K562 (cell line): ENCODE measurements around the gene MKLN1. TPM values are rescaled to one million over a fixed set of nuclear protein-coding genes. Genes with fewer than 3 reads are reported as not detected.

Experiments used
- ATAC-seq: fragments of 200-7000 bp; cut with Tn5 transposase; 3 replicates; pipeline ENCODE4 v1.9.1; 2020; ENCODE audit warnings: moderate library complexity
- BruUV-seq: library from RNA; stranded (reverse); fragments of 400-500 nt; replicated peaks from 2 replicates; lab custom pipeline; 2021; lab: Mats Ljungman, UMichigan
- CTCF ChIA-PET: fragments of 300-600 bp; formaldehyde crosslinking; extraction: SDS; loops from one replicate; lab custom pipeline; 2021; ENCODE audit warnings: low intra/inter-chr PET ratio; lab: Yijun Ruan, JAX
- POLR2A ChIA-PET: fragments of 300-600, 350-650 bp; sonication (Branson Sonifier 250); formaldehyde crosslinking; extraction: SDS; loops from one replicate; lab custom pipeline; 2021; ENCODE audit warnings: antibody characterized with exemption, inconsistent platforms; lab: Yijun Ruan, JAX
- DNase-seq, 4 experiments: peaks; one replicate each; pipeline versions ENCODE4 v3.0.0 to v3.0.0-alpha.2; 2011 to 2018; ENCODE audit warnings: low spot score in 3 of 4, mixed read lengths in 3 of 4; ENCODE audit errors: extremely low read depth in 1 of 4
- FAIRE-seq: peaks from 2 replicates; lab custom pipeline; 2011; peaks lifted over from hg19 to GRCh38; lab: Jason Lieb, UNC
- H2AFZ ChIP-seq: 2 replicates; pipeline ENCODE4 v1.6.0; 2011; ENCODE audit warnings: low read depth, low read length, control low read depth, inconsistent platforms
- H3K27ac ChIP-seq: fragments of 200-600 bp; 3 replicates; pipeline ENCODE4 v1.8.0; 2011; ENCODE audit warnings: low read depth, mild to moderate bottlenecking, control low read depth, inconsistent platforms, low read length, moderate library complexity, mixed read lengths; ENCODE audit errors: extremely low read depth
- H3K27me3 ChIP-seq, 2 experiments: fragments of 300-600 bp in 1 of 2; 2 replicates in 1 of 2; 3 replicates in 1 of 2; pipeline versions ENCODE4 v1.6.0 to v1.8.0; 2011; ENCODE audit warnings: inconsistent platforms in 2 of 2, low read length in 2 of 2, mild to moderate bottlenecking in 1 of 2, mixed read lengths in 1 of 2, moderate library complexity in 1 of 2; ENCODE audit not compliant: control insufficient read depth in 2 of 2, insufficient read depth in 2 of 2
- H3K36me3 ChIP-seq: fragments of 300-600 bp; 3 replicates; pipeline ENCODE4 v1.8.0; 2011; ENCODE audit warnings: mild to moderate bottlenecking, low read length, inconsistent platforms; ENCODE audit not compliant: control insufficient read depth, insufficient read depth
- H3K4me1 ChIP-seq, 2 experiments: fragments of 200-600 bp in 1 of 2; replicated peaks in 1 of 2; 2 replicates in 1 of 2; 3 replicates in 1 of 2; pipeline versions ENCODE4 v1.5.1 to v1.8.0; 2011; ENCODE audit warnings: inconsistent platforms in 2 of 2, low read length in 2 of 2, mild to moderate bottlenecking in 1 of 2, mixed read lengths in 1 of 2, moderate library complexity in 1 of 2; ENCODE audit not compliant: control insufficient read depth in 2 of 2, insufficient read depth in 2 of 2
- H3K4me2 ChIP-seq: 2 replicates; pipeline ENCODE4 v1.6.1; 2011; ENCODE audit warnings: low read length, control low read depth, inconsistent platforms, mixed read lengths; ENCODE audit not compliant: insufficient read depth
- H3K4me3 ChIP-seq: fragments of 200-600 bp; sonication (generic), shearing (Covaris generic); 2 replicates; pipeline ENCODE4 v1.5.1; 2016; ENCODE audit warnings: control low read depth, inconsistent platforms
- H3K79me2 ChIP-seq: fragments of 200-600 bp; 3 replicates; pipeline ENCODE4 v1.8.0; 2011; ENCODE audit warnings: low read length, inconsistent platforms; ENCODE audit not compliant: control insufficient read depth, insufficient read depth
- H3K9ac ChIP-seq, 2 experiments: 2 replicates each; pipeline versions ENCODE4 v1.6.0 to v1.6.1; 2011; ENCODE audit warnings: low read depth in 2 of 2, low read length in 2 of 2, control low read depth in 1 of 2, inconsistent platforms in 1 of 2, mild to moderate bottlenecking in 1 of 2, mixed read lengths in 1 of 2; ENCODE audit not compliant: insufficient read depth in 1 of 2
- H3K9me1 ChIP-seq: one replicate; pipeline ENCODE4 v1.6.0; 2011; ENCODE audit warnings: inconsistent platforms, mild to moderate bottlenecking, low read length, moderate library complexity; ENCODE audit not compliant: control insufficient read depth, insufficient read depth
- H3K9me3 ChIP-seq: replicated peaks from 2 replicates; pipeline ENCODE4 v1.5.1; 2011; ENCODE audit warnings: low read depth, low read length, inconsistent platforms; ENCODE audit not compliant: control insufficient read depth, insufficient read depth
- H4K20me1 ChIP-seq: replicated peaks from 2 replicates; pipeline ENCODE4 v1.6.1; 2011; ENCODE audit warnings: low read length, inconsistent platforms, mixed read lengths; ENCODE audit not compliant: control insufficient read depth, insufficient read depth
- FIP1L1 ChIP-seq: fragments of 200-400 bp; formaldehyde crosslinking; IDR thresholded peaks from 2 replicates; pipeline ENCODE4 v1.6.1; 2018; ENCODE audit warnings: mild to moderate bottlenecking, low read depth, low read length; ENCODE audit not compliant: poor library complexity, severe bottlenecking
- GABPB1 ChIP-seq: sonication (generic); formaldehyde crosslinking; IDR thresholded peaks from 2 replicates; pipeline ENCODE4 v1.8.0; 2022; ENCODE audit warnings: mild to moderate bottlenecking, missing genetic modification reagents
- HDAC6 ChIP-seq: IDR thresholded peaks from 2 replicates; pipeline ENCODE4 v1.6.1; 2012; ENCODE audit warnings: low read depth, mild to moderate bottlenecking, control low read depth, inconsistent platforms, low read length, moderate library complexity
- HNRNPUL1 ChIP-seq: fragments of 200-400 bp; formaldehyde crosslinking; IDR thresholded peaks from 2 replicates; pipeline ENCODE4 v1.6.1; 2017; ENCODE audit warnings: low read length
- NR1H2 ChIP-seq: sonication (generic); formaldehyde crosslinking; IDR thresholded peaks from 2 replicates; pipeline ENCODE4 v1.4.0; 2020; ENCODE audit warnings: mild to moderate bottlenecking, missing genetic modification reagents
- PYGO2 ChIP-seq: fragments of 450-650 bp; IDR thresholded peaks from 2 replicates; pipeline ENCODE4 v1.6.1; 2016; ENCODE audit warnings: mild to moderate bottlenecking, missing genetic modification characterization, moderate library complexity, missing compliant biosample characterization
- SNRNP70 ChIP-seq: fragments of 200-400 bp; formaldehyde crosslinking; optimal IDR thresholded peaks from 2 replicates; pipeline ENCODE3; 2017; ENCODE audit warnings: low read depth, low read length
- SOX6 ChIP-seq: fragments of 450-650 bp; IDR thresholded peaks from 2 replicates; pipeline ENCODE4 v1.6.1; 2014; ENCODE audit warnings: mild to moderate bottlenecking
- SREBF2 ChIP-seq: sonication (generic); formaldehyde crosslinking; IDR thresholded peaks from 2 replicates; pipeline ENCODE4 v1.4.0; 2020; ENCODE audit warnings: mild to moderate bottlenecking, missing genetic modification reagents
- TCF15 ChIP-seq: fragments of 250-450 bp; sonication (Bioruptor Pico); IDR thresholded peaks from 2 replicates; pipeline ENCODE4 v1.8.0; 2022; ENCODE audit warnings: moderate library complexity, mild to moderate bottlenecking, inconsistent platforms
- TSC22D4 ChIP-seq: fragments of 450-650 bp; IDR thresholded peaks from 2 replicates; pipeline ENCODE4 v1.6.1; 2016; ENCODE audit warnings: missing genetic modification characterization, missing biosample characterization, control low read depth
- U2AF1 ChIP-seq: fragments of 200-400 bp; formaldehyde crosslinking; optimal IDR thresholded peaks from 2 replicates; pipeline ENCODE3; 2017; ENCODE audit warnings: mild to moderate bottlenecking, low read depth, low read length, moderate library complexity
- ZBTB17 ChIP-seq: fragments of 450-650 bp; formaldehyde crosslinking; IDR thresholded peaks from 2 replicates; pipeline ENCODE4 v1.4.0; 2020; ENCODE audit warnings: mild to moderate bottlenecking
- ZNF133 ChIP-seq: fragments of 250-450 bp; sonication (Bioruptor Pico); IDR thresholded peaks from 2 replicates; pipeline ENCODE4 v1.4.0; 2020; ENCODE audit warnings: mild to moderate bottlenecking
- ZNF143 ChIP-seq: sonication (generic); formaldehyde crosslinking; IDR thresholded peaks from 2 replicates; pipeline ENCODE4 v1.9.0; 2022; ENCODE audit warnings: mild to moderate bottlenecking, missing genetic modification reagents
- WGBS: fragments of 100-300 bp; shearing (Covaris generic); methylation state at CpG from one replicate; pipeline ENCODE4 v1.1.6; 2016; ENCODE audit warnings: low coverage, mixed read lengths; ENCODE audit not compliant: insufficient coverage; ENCODE audit errors: missing lambda C conversion rate; 5-methylcytosine and 5-hydroxymethylcytosine counted together
- in situ Hi-C: fragments of 300-500 bp; cut with MboI; formaldehyde crosslinking; loops from 4 replicates; pipeline ENCODE4 v1.15.0; 2018; ENCODE audit warnings: inconsistent platforms, mixed read lengths
- intact Hi-C: fragments of 100-400 bp; cut with micrococcal nuclease; formaldehyde crosslinking; loops from 2 replicates; pipeline ENCODE4 v1.14.2; 2022
- polyA plus RNA-seq, 8 experiments: library from polyadenylated mRNA; depleted of rRNA in 4 of 8; stranded (reverse) in 5 of 8; unstranded in 3 of 8; fragments of >200 nt; fragmentation: Nextera tagmentation in 2 of 8; fragmentation: Illumina TruSeq in 1 of 8; extraction: Ambion mirVana in 2 of 8; extraction: Trizol in 1 of 8; gene quantifications; 2 replicates each; pipeline versions ENCODE4 v1.2.1 to v1.2.3, GENCODE V29; 2011 to 2014; ENCODE audit warnings: inconsistent platforms in 1 of 8, missing spikeins in 1 of 8
- total RNA-seq, 7 experiments: library from RNA; depleted of rRNA in 6 of 7; stranded (reverse); fragments of >200 nt in 6 of 7; fragmentation: Illumina TruSeq in 2 of 7; extraction: Trizol in 2 of 7; gene quantifications; 2 replicates each; pipeline versions ENCODE4 v1.2.1 to v1.2.3, GENCODE V29; 2011 to 2021; ENCODE audit warnings: low replicate concordance in 1 of 7
- TF ChIP-seq, protein P1 (sequence below): fragments of 450-650 bp; IDR thresholded peaks from 2 replicates; pipeline ENCODE4 v1.6.1; 2016; ENCODE audit warnings: borderline replicate concordance

Gene MKLN1
- total and polyA plus RNA-seq, 9 of the 15 experiments (the other 6 are each of a cell fraction or from before 2014, with no cell fraction given), result 18.6 to 80.4 (median 56.0) TPM

GRCh38 chr7:131544021-131544420, 216.3 kb downstream of the MKLN1 start:
- ATAC-seq (no peak), FAIRE-seq (no peak), DNase-seq (no peak)
- ChIA-PET POLR2A (interaction anchor here (0.6 kb wide), 1 partner anchor 10 kb away, joined by 4 read pairs; no protein-coding TSS in a partner anchor), CTCF (interaction anchor here (5.5 kb wide), 1 partner anchor 111 kb away, joined by 85 read pairs; no protein-coding TSS in a partner anchor)
- Histone ChIP-seq H3K9ac (no peak overlapping the region), H3K36me3 (no peaks in the 10 kb centered on the region), H3K4me1 (peaks cover 3 to 5% of the 10 kb centered on the region in 2 experiments; a peak in 2 of 5 replicates), H3K4me3 (no peak overlapping the region), H3K27me3 (peaks cover 31 to 67% of the 10 kb centered on the region in 2 experiments), H3K9me1 (no peaks in the 10 kb centered on the region), H3K9me3 (no peaks in the 10 kb centered on the region), H3K79me2 (no peaks in the 10 kb centered on the region), H3K4me2 (no peak overlapping the region), H2AFZ (no peak overlapping the region), H4K20me1 (peaks cover 6% of the 10 kb centered on the region; the same call in 1 of the 2 replicates), H3K27ac (no peak overlapping the region)
- intact Hi-C loops (no loop called here), in situ Hi-C loops (loop anchor here (5.0 kb wide), 1 partner anchor 113 kb away; no protein-coding TSS in a partner anchor)
- whole genome bisulfite sequencing, result 2% methylated on average over 3 of the region's 3 CpGs
- BruUV-seq, result no TSS peak
- TF ChIP-seq PYGO2 (no peak), GABPB1 (no peak), U2AF1 (no peak), NR1H2 (no peak), SNRNP70 (no peak), TCF15 (CRISPR knock-in tag) (no peak), ZBTB17 (no peak), FIP1L1 (no peak), ZNF143 (CRISPR knock-in tag) (no peak), SREBF2 (CRISPR knock-in tag) (no peak), HNRNPUL1 (no peak), ZNF133 (CRISPR knock-in tag) (no peak), HDAC6 (no peak), TSC22D4 (tag) (no peak), SOX6 (no peak)
- TF ChIP-seq, protein P1, sequence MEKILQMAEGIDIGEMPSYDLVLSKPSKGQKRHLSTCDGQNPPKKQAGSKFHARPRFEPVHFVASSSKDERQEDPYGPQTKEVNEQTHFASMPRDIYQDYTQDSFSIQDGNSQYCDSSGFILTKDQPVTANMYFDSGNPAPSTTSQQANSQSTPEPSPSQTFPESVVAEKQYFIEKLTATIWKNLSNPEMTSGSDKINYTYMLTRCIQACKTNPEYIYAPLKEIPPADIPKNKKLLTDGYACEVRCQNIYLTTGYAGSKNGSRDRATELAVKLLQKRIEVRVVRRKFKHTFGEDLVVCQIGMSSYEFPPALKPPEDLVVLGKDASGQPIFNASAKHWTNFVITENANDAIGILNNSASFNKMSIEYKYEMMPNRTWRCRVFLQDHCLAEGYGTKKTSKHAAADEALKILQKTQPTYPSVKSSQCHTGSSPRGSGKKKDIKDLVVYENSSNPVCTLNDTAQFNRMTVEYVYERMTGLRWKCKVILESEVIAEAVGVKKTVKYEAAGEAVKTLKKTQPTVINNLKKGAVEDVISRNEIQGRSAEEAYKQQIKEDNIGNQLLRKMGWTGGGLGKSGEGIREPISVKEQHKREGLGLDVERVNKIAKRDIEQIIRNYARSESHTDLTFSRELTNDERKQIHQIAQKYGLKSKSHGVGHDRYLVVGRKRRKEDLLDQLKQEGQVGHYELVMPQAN, result no peak
